Testis (tissue), 3 donors: Measurements from ENCODE around the gene LPP. TPM values are rescaled to one million over a fixed set of nuclear protein-coding genes. Genes with fewer than 3 reads are reported as not detected.

Experiments used
- DNase-seq: peaks from one replicate; pipeline ENCODE4 v3.0.0-alpha.2; 2019
- H3K27ac ChIP-seq, 2 donors: fragments of 200-600 bp; sonication (generic); one replicate each; pipeline ENCODE4 v1.5.1; 2019
- H3K27me3 ChIP-seq: fragments of 200-600 bp; sonication (generic); one replicate; pipeline ENCODE4 v1.5.1; 2019
- H3K36me3 ChIP-seq: fragments of 200-600 bp; sonication (generic); one replicate; pipeline ENCODE4 v1.5.1; 2017; ENCODE audit warnings: low read depth; ENCODE audit errors: missing control alignments
- H3K4me1 ChIP-seq: fragments of 200-600 bp; sonication (generic); one replicate; pipeline ENCODE4 v1.5.1; 2019
- H3K4me3 ChIP-seq, 2 donors: fragments of 200-600 bp; sonication (generic); one replicate each; pipeline ENCODE4 v1.5.1; 2017 to 2019
- H3K9me3 ChIP-seq: fragments of 200-600 bp; sonication (generic); one replicate; pipeline ENCODE4 v1.5.1; 2017
- CTCF ChIP-seq, 3 experiments: fragments of 450-650 bp in 2 of 3; fragments of 200-600 bp in 1 of 3; sonication (generic) in 1 of 3; IDR thresholded peaks; one replicate each; pipeline ENCODE4 v1.5.1; 2016 to 2019; ENCODE audit warnings: antibody characterized with exemption in 3 of 3, mild to moderate bottlenecking in 2 of 3, moderate library complexity in 1 of 3
- POLR2A ChIP-seq: fragments of 450-650 bp; IDR thresholded peaks from one replicate; pipeline ENCODE4 v1.6.1; 2017; ENCODE audit warnings: antibody characterized with exemption, mild to moderate bottlenecking, moderate library complexity
- WGBS, 2 donors: methylation state at CpG; one replicate each; pipeline ENCODE4 v1.1.5; 2018; 5-methylcytosine and 5-hydroxymethylcytosine counted together
- intact Hi-C: fragments of 100-400 bp; cut with DNase I; formaldehyde crosslinking; loops from one replicate; pipeline ENCODE4 v1.15.1; 2023; ENCODE audit warnings: low total_unique reads
- polyA plus RNA-seq: library from polyadenylated mRNA; stranded (reverse); fragments of 350-450 nt; fragmentation: Illumina TruSeq; extraction: RNeasy Lipid Tissue Mini Kit (QIAGEN cat#74804); gene quantifications from one replicate; pipeline ENCODE4 v1.2.3, GENCODE V29; 2014; ENCODE audit warnings: low read depth, low replicate concordance; ENCODE audit not compliant: insufficient read depth
- total RNA-seq, 2 donors: library from RNA; depleted of rRNA; stranded (reverse); fragments of >200 nt; gene quantifications; one replicate each; pipeline ENCODE4 v1.2.3, GENCODE V29; 2016

Gene LPP
- total and polyA plus RNA-seq, 3 donors from 2014 or later: 89.9 to 135 (median 132) TPM

- Histone ChIP-seq H3K27me3 (no peaks in the 10 kb centered on the region), H3K27ac (no peak overlapping the region), H3K4me3 (no peak overlapping the region), H3K36me3 (no peaks in the 10 kb centered on the region), H3K9me3 (no peaks in the 10 kb centered on the region), H3K4me1 (no peaks in the 10 kb centered on the region)
- 89 to 94% methylated on average over 6 of the region's 6 CpGs for WGBS, 2 donors
- no peak for DNase-seq
- TF ChIP-seq CTCF (IDR thresholded peaks at IDR 0.05) (no peak), POLR2A (no peak)
- intact Hi-C loops: no loop called here
Observed at GRCh38 chr3:188508454-188508853, 354.5 kb downstream of the LPP start.

GRCh38 chr3:188509316-188509715 lies 355.4 kb downstream of the LPP start:
- Histone ChIP-seq H3K27me3 (no peaks in the 10 kb centered on the region), H3K36me3 (no peaks in the 10 kb centered on the region), H3K4me1 (no peaks in the 10 kb centered on the region), H3K9me3 (no peaks in the 10 kb centered on the region), H3K27ac (no peak overlapping the region), H3K4me3 (no peak overlapping the region)
- no peak for DNase-seq
- 93 to 98% methylated on average over 3 of the region's 3 CpGs for WGBS, 2 donors
- intact Hi-C loops: no loop called here
- TF ChIP-seq POLR2A: no peak
- TF ChIP-seq CTCF (IDR thresholded peaks at IDR 0.05): no peak

GRCh38 chr3:188510366-188510765 lies 356.4 kb downstream of the LPP start:
- no peaks in the 10 kb centered on the region for H3K36me3 ChIP-seq
- DNase-seq: no peak
- H3K4me3 ChIP-seq: no peak overlapping the region
- no peaks in the 10 kb centered on the region for H3K27me3 ChIP-seq
- intact Hi-C loops: no loop called here
- H3K27ac ChIP-seq: no peak overlapping the region
- no peaks in the 10 kb centered on the region for H3K9me3 ChIP-seq
- no peaks in the 10 kb centered on the region for H3K4me1 ChIP-seq
- no peak for TF ChIP-seq CTCF (IDR thresholded peaks at IDR 0.05)
- TF ChIP-seq POLR2A: no peak
- 73 to 75% methylated on average over 3 of the region's 3 CpGs for WGBS, 2 donors

- no peaks in the 10 kb centered on the region for H3K36me3 ChIP-seq
- intact Hi-C loops: no loop called here
- TF ChIP-seq CTCF (IDR thresholded peaks at IDR 0.05) (no peak), POLR2A (no peak)
- no peak overlapping the region for H3K4me3 ChIP-seq
- 72 to 84% methylated on average over 7 of the region's 7 CpGs for WGBS, 2 donors
- no peaks in the 10 kb centered on the region for H3K4me1 ChIP-seq
- no peaks in the 10 kb centered on the region for H3K9me3 ChIP-seq
- DNase-seq: no peak
- H3K27ac ChIP-seq: no peak overlapping the region
- H3K27me3 ChIP-seq: no peaks in the 10 kb centered on the region
Observed at GRCh38 chr3:188513662-188514328, 359.8 kb downstream of the LPP start.

GRCh38 chr3:188516515-188516914 lies 362.6 kb downstream of the LPP start:
- H3K4me3 ChIP-seq: no peak overlapping the region
- TF ChIP-seq POLR2A (no peak), CTCF (IDR thresholded peaks at IDR 0.05) (no peak)
- intact Hi-C loops: no loop called here
- no peak for DNase-seq
- no peaks in the 10 kb centered on the region for H3K27me3 ChIP-seq
- H3K4me1 ChIP-seq: no peaks in the 10 kb centered on the region
- no peaks in the 10 kb centered on the region for H3K36me3 ChIP-seq
- H3K9me3 ChIP-seq: no peaks in the 10 kb centered on the region
- 93 to 96% methylated on average over 2 of the region's 2 CpGs for WGBS, 2 donors
- no peak overlapping the region for H3K27ac ChIP-seq
